SU-DHL-6 (cell line): ENCODE measurements around the gene COX6B2.

ENCODE experiments used
- H2AFZ ChIP-seq: fragments of 200-600 bp; sonication (generic); 2 replicates; pipeline ENCODE4 v1.6.1; 2014; ENCODE audit warnings: low read depth, mild to moderate bottlenecking, moderate library complexity, mixed read lengths, antibody characterized with exemption, low read length; ENCODE audit not compliant: severe bottlenecking
- H3F3A ChIP-seq: fragments of 200-600 bp; shearing (Covaris generic); 2 replicates; pipeline ENCODE4 v1.6.0; 2016; ENCODE audit warnings: antibody characterized with exemption, mild to moderate bottlenecking; ENCODE audit not compliant: insufficient read depth
- H3K27ac ChIP-seq: fragments of 200-600 bp; sonication (generic); 2 replicates; pipeline ENCODE4 v1.5.1; 2016; ENCODE audit warnings: low read depth, mild to moderate bottlenecking, low read length, moderate library complexity, mixed read lengths
- H3K27me3 ChIP-seq: fragments of 200-600 bp; sonication (generic), shearing (Covaris generic); 2 replicates; pipeline ENCODE4 v1.6.0; 2014; ENCODE audit warnings: mild to moderate bottlenecking, low read length
- H3K36me3 ChIP-seq: fragments of 200-600 bp; sonication (generic); 2 replicates; pipeline ENCODE4 v1.6.1; 2014; ENCODE audit warnings: mild to moderate bottlenecking, low read length, mixed read lengths
- H3K4me2 ChIP-seq: fragments of 300-600, 200-600 bp; shearing (Covaris generic), sonication (generic); 2 replicates; pipeline ENCODE4 v1.6.0; 2014; ENCODE audit warnings: low read length, low read depth, mild to moderate bottlenecking; ENCODE audit not compliant: poor library complexity, severe bottlenecking
- H3K4me3 ChIP-seq: fragments of 200-600 bp; sonication (generic); 2 replicates; pipeline ENCODE4 v1.5.1; 2014; ENCODE audit warnings: antibody characterized with exemption, low read length, mild to moderate bottlenecking, mixed read lengths; ENCODE audit not compliant: insufficient read depth, poor library complexity, severe bottlenecking
- H3K79me2 ChIP-seq: fragments of 200-600 bp; sonication (generic); 2 replicates; pipeline ENCODE4 v1.6.1; 2014; ENCODE audit warnings: mild to moderate bottlenecking, low read length, moderate library complexity; ENCODE audit not compliant: insufficient read depth
- H3K9ac ChIP-seq: fragments of 200-600 bp; sonication (generic); 2 replicates; pipeline ENCODE4 v1.7.0; 2014; ENCODE audit warnings: mild to moderate bottlenecking, low read length
- H3K9me2 ChIP-seq: fragments of 200-600 bp; sonication (generic); replicated peaks from 2 replicates; pipeline ENCODE4 v1.6.1; 2014; ENCODE audit warnings: low read length; ENCODE audit not compliant: insufficient read depth
- H3K9me3 ChIP-seq: fragments of 200-600 bp; sonication (generic); 2 replicates; pipeline ENCODE4 v1.6.1; 2014; ENCODE audit warnings: low read length, mixed read lengths; ENCODE audit not compliant: insufficient read depth
- H4K20me1 ChIP-seq: fragments of 200-600 bp; sonication (generic); 2 replicates; pipeline ENCODE4 v1.6.1; 2014; ENCODE audit warnings: low read depth, mild to moderate bottlenecking, antibody characterized with exemption, low read length, moderate library complexity, mixed read lengths
- EZH2phosphoT487 ChIP-seq: fragments of 200-600 bp; sonication (generic), shearing (Covaris generic); conservative IDR thresholded peaks from 2 replicates; pipeline ENCODE4 v1.6.1; 2018; ENCODE audit warnings: mild to moderate bottlenecking, antibody characterized with exemption, low read length, moderate library complexity, mixed read lengths
- TF ChIP-seq, protein P1 (sequence below): fragments of 200-600 bp; sonication (generic); IDR thresholded peaks from one replicate; pipeline ENCODE4 v1.5.1; 2017; ENCODE audit warnings: antibody characterized with exemption, mild to moderate bottlenecking, low read length, moderate library complexity; ENCODE audit not compliant: insufficient read depth, poor library complexity, severe bottlenecking

Gene COX6B2

GRCh38 chr19:55369653-55370304, 15.3 kb upstream of the COX6B2 start:
- Histone ChIP-seq H3K9ac (no peak overlapping the region), H2AFZ (no peak overlapping the region), H3F3A (no peaks in the 10 kb centered on the region), H3K79me2 (no peaks in the 10 kb centered on the region), H4K20me1 (no peaks in the 10 kb centered on the region), H3K27ac (no peak overlapping the region), H3K27me3 (no peaks in the 10 kb centered on the region), H3K4me2 (no peak overlapping the region), H3K36me3 (no peaks in the 10 kb centered on the region), H3K4me3 (no peak overlapping the region), H3K9me3 (no peaks in the 10 kb centered on the region), H3K9me2 (no peaks in the 10 kb centered on the region)
- TF ChIP-seq EZH2phosphoT487: no peak
- TF ChIP-seq, protein P1, sequence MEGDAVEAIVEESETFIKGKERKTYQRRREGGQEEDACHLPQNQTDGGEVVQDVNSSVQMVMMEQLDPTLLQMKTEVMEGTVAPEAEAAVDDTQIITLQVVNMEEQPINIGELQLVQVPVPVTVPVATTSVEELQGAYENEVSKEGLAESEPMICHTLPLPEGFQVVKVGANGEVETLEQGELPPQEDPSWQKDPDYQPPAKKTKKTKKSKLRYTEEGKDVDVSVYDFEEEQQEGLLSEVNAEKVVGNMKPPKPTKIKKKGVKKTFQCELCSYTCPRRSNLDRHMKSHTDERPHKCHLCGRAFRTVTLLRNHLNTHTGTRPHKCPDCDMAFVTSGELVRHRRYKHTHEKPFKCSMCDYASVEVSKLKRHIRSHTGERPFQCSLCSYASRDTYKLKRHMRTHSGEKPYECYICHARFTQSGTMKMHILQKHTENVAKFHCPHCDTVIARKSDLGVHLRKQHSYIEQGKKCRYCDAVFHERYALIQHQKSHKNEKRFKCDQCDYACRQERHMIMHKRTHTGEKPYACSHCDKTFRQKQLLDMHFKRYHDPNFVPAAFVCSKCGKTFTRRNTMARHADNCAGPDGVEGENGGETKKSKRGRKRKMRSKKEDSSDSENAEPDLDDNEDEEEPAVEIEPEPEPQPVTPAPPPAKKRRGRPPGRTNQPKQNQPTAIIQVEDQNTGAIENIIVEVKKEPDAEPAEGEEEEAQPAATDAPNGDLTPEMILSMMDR: no peak

DNA sequence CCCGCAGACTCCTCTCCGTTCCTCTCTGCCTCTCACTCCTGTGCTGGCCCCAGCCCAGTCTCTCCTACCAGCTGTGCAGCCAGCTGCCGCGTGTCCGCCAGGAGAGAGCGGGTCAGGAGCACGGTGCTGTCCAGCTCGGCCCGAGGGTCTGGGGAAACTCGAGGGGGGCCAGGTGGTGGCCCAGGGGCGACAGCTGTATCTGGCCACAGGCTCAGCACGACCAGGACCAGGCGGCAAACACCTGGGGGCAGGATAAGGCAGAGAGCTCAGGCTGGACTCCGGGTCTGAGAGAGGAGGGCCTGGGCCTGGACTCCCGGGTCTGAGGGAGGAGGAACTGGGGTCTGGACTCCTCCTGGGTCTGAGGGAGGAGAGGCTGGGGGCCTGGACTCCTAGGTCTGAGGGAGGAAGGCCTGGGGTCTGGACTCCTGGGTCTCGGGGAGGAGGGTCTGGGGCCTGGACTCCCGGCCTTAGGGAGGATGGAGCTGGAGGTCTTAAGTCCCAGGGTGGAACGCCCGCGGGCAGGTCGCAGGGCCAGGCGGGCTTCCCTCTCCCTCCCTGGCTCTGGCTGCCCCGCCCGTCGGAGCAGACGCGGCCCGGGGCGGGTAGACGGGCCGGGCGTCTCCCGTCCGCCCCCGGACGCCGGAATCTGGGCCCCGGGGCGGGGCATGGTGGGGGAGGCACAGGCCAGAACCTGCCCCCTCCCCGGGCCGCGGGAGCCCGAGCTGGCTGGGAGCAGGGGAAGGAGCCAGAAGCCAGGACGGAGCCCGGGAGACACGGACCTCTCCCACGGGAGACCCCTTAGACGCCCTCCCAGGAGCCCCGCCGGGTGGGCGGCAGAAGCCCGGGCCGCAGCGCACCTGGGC, 14.4 kb upstream of the COX6B2 start:
- H3K79me2 ChIP-seq: no peaks in the 10 kb centered on the region
- H4K20me1 ChIP-seq: no peaks in the 10 kb centered on the region
- H3K27me3 ChIP-seq: no peaks in the 10 kb centered on the region
- no peaks in the 10 kb centered on the region for H3K9me2 ChIP-seq
- H3K4me3 ChIP-seq: no peak overlapping the region
- H3K9me3 ChIP-seq: no peaks in the 10 kb centered on the region
- no peak overlapping the region for H3K27ac ChIP-seq
- H3F3A ChIP-seq: no peaks in the 10 kb centered on the region
- no peak overlapping the region for H3K4me2 ChIP-seq
- TF ChIP-seq, protein P1: no peak
- TF ChIP-seq EZH2phosphoT487: no peak
- H3K36me3 ChIP-seq: no peaks in the 10 kb centered on the region
- H2AFZ ChIP-seq: no peak overlapping the region
- no peak overlapping the region for H3K9ac ChIP-seq

DNA sequence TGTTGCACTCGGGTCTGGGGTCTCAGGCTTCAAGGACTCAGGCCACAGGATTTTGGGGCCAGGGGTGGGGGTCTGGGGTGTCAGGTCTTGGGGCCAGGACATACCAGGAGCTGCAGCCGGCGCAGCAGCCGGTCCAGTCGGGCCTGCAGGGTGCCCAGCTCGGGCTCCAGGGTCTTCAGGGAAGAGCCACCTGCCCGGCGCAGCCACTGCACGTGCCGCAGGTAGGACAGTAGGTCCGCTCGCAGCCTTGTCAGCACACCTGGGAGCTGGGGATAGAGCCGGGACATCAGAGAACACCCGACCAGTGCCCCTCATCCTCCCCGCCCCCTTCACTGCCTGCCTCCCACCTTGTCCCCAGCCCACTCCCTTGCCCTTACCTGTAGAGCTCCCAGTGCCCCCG, 13.6 kb upstream of the COX6B2 start:
- no peaks in the 10 kb centered on the region for H3K9me2 ChIP-seq
- no peak overlapping the region for H3K27ac ChIP-seq
- H4K20me1 ChIP-seq: no peaks in the 10 kb centered on the region
- no peak overlapping the region for H2AFZ ChIP-seq
- no peak overlapping the region for H3K4me2 ChIP-seq
- H3F3A ChIP-seq: no peaks in the 10 kb centered on the region
- H3K9me3 ChIP-seq: no peaks in the 10 kb centered on the region
- H3K27me3 ChIP-seq: no peaks in the 10 kb centered on the region
- H3K36me3 ChIP-seq: no peaks in the 10 kb centered on the region
- no peak overlapping the region for H3K4me3 ChIP-seq
- no peak for TF ChIP-seq EZH2phosphoT487
- TF ChIP-seq, protein P1: no peak
- no peaks in the 10 kb centered on the region for H3K79me2 ChIP-seq
- H3K9ac ChIP-seq: no peak overlapping the region
